Fibroblast of lung (primary cell): ENCODE data around the gene NEDD4L. TPM values are rescaled to one million over a fixed set of nuclear protein-coding genes. Genes with fewer than 3 reads are reported as not detected.

Experiments used
- DNase-seq, 2 donors: peaks; one replicate each; pipeline versions ENCODE4 v3.0.0 to v3.0.0-alpha.2; 2010; ENCODE audit warnings: low read depth in 2 of 2
- H2AFZ ChIP-seq: 2 replicates; pipeline ENCODE4 v1.5.1; 2012; ENCODE audit warnings: low read length, control low read depth, inconsistent platforms
- H3K27ac ChIP-seq: 2 replicates; pipeline ENCODE4 v1.5.1; 2011; ENCODE audit warnings: low read length, control low read depth; ENCODE audit not compliant: insufficient read depth
- H3K27me3 ChIP-seq: 2 replicates; pipeline ENCODE4 v1.5.1; 2011; ENCODE audit warnings: mild to moderate bottlenecking, low read length; ENCODE audit not compliant: control insufficient read depth, insufficient read depth
- H3K36me3 ChIP-seq: 2 replicates; pipeline ENCODE4 v1.5.1; 2011; ENCODE audit warnings: low read length; ENCODE audit not compliant: control insufficient read depth, insufficient read depth
- H3K4me1 ChIP-seq: 2 replicates; pipeline ENCODE4 v1.5.1; 2011; ENCODE audit warnings: low read length; ENCODE audit not compliant: control insufficient read depth, insufficient read depth; ENCODE audit errors: extremely low read depth
- H3K4me2 ChIP-seq: 2 replicates; pipeline ENCODE4 v1.5.1; 2011; ENCODE audit warnings: low read length, control low read depth; ENCODE audit not compliant: insufficient read depth; ENCODE audit errors: extremely low read depth
- H3K4me3 ChIP-seq, 4 experiments: fragments of 200-600 bp in 1 of 4; sonication (generic) in 1 of 4; replicated peaks in 1 of 4; 2 replicates each; pipeline ENCODE4 v1.5.1; 2011 to 2016; ENCODE audit warnings: low read length in 4 of 4, low read depth in 3 of 4, mild to moderate bottlenecking in 3 of 4, control low read depth in 2 of 4, inconsistent platforms in 1 of 4, mixed read lengths in 1 of 4; ENCODE audit not compliant: insufficient read depth in 1 of 4; ENCODE audit errors: control extremely low read depth in 1 of 4
- H3K79me2 ChIP-seq: 2 replicates; pipeline ENCODE4 v1.5.1; 2012; ENCODE audit warnings: mild to moderate bottlenecking, low read length, inconsistent platforms; ENCODE audit not compliant: control insufficient read depth, insufficient read depth
- H3K9ac ChIP-seq: 2 replicates; pipeline ENCODE4 v1.5.1; 2011; ENCODE audit warnings: mild to moderate bottlenecking, low read length, control low read depth; ENCODE audit not compliant: insufficient read depth
- H3K9me3 ChIP-seq: 2 replicates; pipeline ENCODE4 v1.5.1; 2012; ENCODE audit warnings: low read depth, low read length; ENCODE audit not compliant: control insufficient read depth, insufficient read depth
- H4K20me1 ChIP-seq: 2 replicates; pipeline ENCODE4 v1.5.1; 2011; ENCODE audit warnings: low read length; ENCODE audit not compliant: control insufficient read depth, insufficient read depth; ENCODE audit errors: extremely low read depth
- EZH2 ChIP-seq: IDR thresholded peaks from 2 replicates; pipeline ENCODE4 v1.5.1; 2012; ENCODE audit warnings: low read length, control low read depth, mild to moderate bottlenecking; ENCODE audit errors: missing control alignments
- polyA plus RNA-seq, 2 donors: library from polyadenylated mRNA; depleted of rRNA in 1 of 2; stranded (reverse) in 1 of 2; unstranded in 1 of 2; fragments of >200 nt; gene quantifications; 2 replicates each; pipeline ENCODE4 v1.2.1, GENCODE V29; 2011 to 2012; ENCODE audit warnings: missing spikeins in 1 of 2
- total RNA-seq: library from RNA; depleted of rRNA; stranded (reverse); fragments of >200 nt; gene quantifications from 2 replicates; pipeline ENCODE4 v1.2.1, GENCODE V29; 2014
- TF ChIP-seq, protein P1 (sequence below), 2 donors: IDR thresholded peaks in 1 of 2; conservative IDR thresholded peaks in 1 of 2; 1 replicate in 1 of 2; 2 replicates in 1 of 2; pipeline ENCODE4 v1.5.1; 2011 to 2012; ENCODE audit warnings: low read length in 2 of 2, control low read depth in 1 of 2, inconsistent platforms in 1 of 2, low read depth in 1 of 2, mild to moderate bottlenecking in 1 of 2

Gene NEDD4L
- total and polyA plus RNA-seq, 2 donors (not counting 1 experiment from before 2014, with no cell fraction given) = 5.5 to 18.7 TPM

DNA sequence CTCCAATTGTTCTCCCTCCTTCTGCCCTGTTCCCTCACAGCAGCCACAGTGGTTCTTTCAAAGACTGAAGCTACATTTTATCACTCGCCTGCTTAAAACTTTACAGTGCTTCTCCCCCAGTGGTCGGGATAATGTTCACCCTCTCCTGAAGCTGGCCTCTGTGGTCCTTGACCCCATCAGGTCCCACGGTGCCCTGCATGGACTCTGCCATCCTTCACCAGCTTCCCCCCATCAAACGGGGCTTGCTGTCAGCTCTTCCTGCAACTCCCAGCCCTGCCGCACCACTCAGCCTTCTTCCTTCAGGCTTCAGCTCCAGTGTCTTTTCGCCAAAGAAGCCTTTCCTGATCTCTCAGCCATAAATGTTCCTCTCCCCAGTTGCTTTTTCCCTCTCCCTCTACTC lies 118.1 kb downstream of the NEDD4L start:
- no peak for DNase-seq
- no peak overlapping the region for H2AFZ ChIP-seq
- no peak overlapping the region for H3K9ac ChIP-seq
- no peaks in the 10 kb centered on the region for H4K20me1 ChIP-seq
- no peaks in the 10 kb centered on the region for H3K36me3 ChIP-seq
- TF ChIP-seq EZH2 = no peak
- TF ChIP-seq, protein P1, sequence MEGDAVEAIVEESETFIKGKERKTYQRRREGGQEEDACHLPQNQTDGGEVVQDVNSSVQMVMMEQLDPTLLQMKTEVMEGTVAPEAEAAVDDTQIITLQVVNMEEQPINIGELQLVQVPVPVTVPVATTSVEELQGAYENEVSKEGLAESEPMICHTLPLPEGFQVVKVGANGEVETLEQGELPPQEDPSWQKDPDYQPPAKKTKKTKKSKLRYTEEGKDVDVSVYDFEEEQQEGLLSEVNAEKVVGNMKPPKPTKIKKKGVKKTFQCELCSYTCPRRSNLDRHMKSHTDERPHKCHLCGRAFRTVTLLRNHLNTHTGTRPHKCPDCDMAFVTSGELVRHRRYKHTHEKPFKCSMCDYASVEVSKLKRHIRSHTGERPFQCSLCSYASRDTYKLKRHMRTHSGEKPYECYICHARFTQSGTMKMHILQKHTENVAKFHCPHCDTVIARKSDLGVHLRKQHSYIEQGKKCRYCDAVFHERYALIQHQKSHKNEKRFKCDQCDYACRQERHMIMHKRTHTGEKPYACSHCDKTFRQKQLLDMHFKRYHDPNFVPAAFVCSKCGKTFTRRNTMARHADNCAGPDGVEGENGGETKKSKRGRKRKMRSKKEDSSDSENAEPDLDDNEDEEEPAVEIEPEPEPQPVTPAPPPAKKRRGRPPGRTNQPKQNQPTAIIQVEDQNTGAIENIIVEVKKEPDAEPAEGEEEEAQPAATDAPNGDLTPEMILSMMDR (conservative IDR thresholded peaks at IDR 0.05 in 1 of 2, IDR thresholded peaks at IDR 0.05 in 1 of 2; ENCODE audit: low read depth in 1 of 2, low read length in 2 of 2) = no peak
- no peaks in the 10 kb centered on the region for H3K79me2 ChIP-seq
- no peaks in the 10 kb centered on the region for H3K4me1 ChIP-seq
- no peak overlapping the region for H3K4me2 ChIP-seq
- H3K27ac ChIP-seq = no peak overlapping the region
- H3K4me3 ChIP-seq = no peak overlapping the region
- H3K9me3 ChIP-seq = no peaks in the 10 kb centered on the region
- no peaks in the 10 kb centered on the region for H3K27me3 ChIP-seq

DNA sequence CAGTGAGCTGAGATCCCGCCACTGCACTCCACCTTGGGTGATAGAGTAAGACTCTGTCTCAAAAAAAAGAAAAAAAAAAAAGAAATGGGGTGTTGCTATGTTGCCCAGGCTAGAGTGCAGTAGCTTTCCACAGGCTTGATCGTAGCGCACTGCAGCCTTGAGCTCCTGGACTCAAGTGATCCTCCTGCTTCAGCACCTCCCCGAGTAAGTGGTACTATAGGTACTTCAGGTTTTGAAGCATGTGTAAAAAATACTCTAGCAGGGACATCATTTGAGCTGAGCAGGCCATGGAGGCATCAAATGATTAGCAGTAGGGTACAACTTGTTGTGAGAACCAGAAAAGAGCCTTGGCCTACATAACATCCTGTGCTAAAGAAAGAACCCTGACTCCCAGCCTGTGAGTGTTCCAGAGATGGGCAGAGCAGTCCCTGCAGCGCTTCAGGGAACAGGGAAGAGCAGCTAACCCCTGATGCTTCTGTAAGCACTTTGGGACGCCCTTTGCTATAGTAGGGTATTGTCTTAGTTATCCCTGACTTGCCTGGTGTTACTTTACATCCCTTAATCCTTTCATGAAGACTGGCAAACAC lies 119.1 kb downstream of the NEDD4L start:
- TF ChIP-seq, protein P1 (conservative IDR thresholded peaks at IDR 0.05 in 1 of 2, IDR thresholded peaks at IDR 0.05 in 1 of 2; ENCODE audit: low read depth in 1 of 2, low read length in 2 of 2) = no peak
- TF ChIP-seq EZH2 = no peak
- Histone ChIP-seq H3K4me3 (no peak overlapping the region), H3K36me3 (no peaks in the 10 kb centered on the region), H2AFZ (no peak overlapping the region), H3K27me3 (no peaks in the 10 kb centered on the region), H4K20me1 (no peaks in the 10 kb centered on the region), H3K9ac (no peak overlapping the region), H3K4me1 (no peaks in the 10 kb centered on the region), H3K9me3 (no peaks in the 10 kb centered on the region), H3K4me2 (no peak overlapping the region), H3K79me2 (no peaks in the 10 kb centered on the region), H3K27ac (no peak overlapping the region)
- DNase-seq = no peak

- TF ChIP-seq, protein P1 (conservative IDR thresholded peaks at IDR 0.05 in 1 of 2, IDR thresholded peaks at IDR 0.05 in 1 of 2; ENCODE audit: low read depth in 1 of 2, low read length in 2 of 2) = no peak
- TF ChIP-seq EZH2 = no peak
- H3K4me2 ChIP-seq = no peak overlapping the region
Measured at GRCh38 chr18:58166278-58166844, 122.3 kb downstream of the NEDD4L start.

More at GRCh38 chr18:58166278-58166844, 122.3 kb downstream of the NEDD4L start:
- Histone ChIP-seq H3K4me1 (no peaks in the 10 kb centered on the region), H3K9ac (no peak overlapping the region), H2AFZ (no peak overlapping the region), H3K36me3 (no peaks in the 10 kb centered on the region), H3K79me2 (no peaks in the 10 kb centered on the region), H4K20me1 (no peaks in the 10 kb centered on the region), H3K4me3 (no peak overlapping the region), H3K9me3 (no peaks in the 10 kb centered on the region), H3K27me3 (peaks cover 1% of the 10 kb centered on the region), H3K27ac (no peak overlapping the region)
- DNase-seq = no peak
